Stimulated activated CD4-positive, alpha-beta T cell treated with anti-CD3 and anti-CD28 coated beads, TNF-alpha, amount 100 ng/mL, for 1 hour (primary cell): Measurements from ENCODE around the gene RBL1.
"Not testable (repeated sequence)": the region's sequence is repeated elsewhere in the genome, so short reads cannot be mapped to it uniquely, and the experiment has no call there.

Experiments used
- DNase-seq, 3 donors: peaks; one replicate each; pipeline ENCODE4 v3.0.0-alpha.2; 2020; ENCODE audit warnings: low read depth in 3 of 3, low spot score in 1 of 3

RBL1 gene, protein sequence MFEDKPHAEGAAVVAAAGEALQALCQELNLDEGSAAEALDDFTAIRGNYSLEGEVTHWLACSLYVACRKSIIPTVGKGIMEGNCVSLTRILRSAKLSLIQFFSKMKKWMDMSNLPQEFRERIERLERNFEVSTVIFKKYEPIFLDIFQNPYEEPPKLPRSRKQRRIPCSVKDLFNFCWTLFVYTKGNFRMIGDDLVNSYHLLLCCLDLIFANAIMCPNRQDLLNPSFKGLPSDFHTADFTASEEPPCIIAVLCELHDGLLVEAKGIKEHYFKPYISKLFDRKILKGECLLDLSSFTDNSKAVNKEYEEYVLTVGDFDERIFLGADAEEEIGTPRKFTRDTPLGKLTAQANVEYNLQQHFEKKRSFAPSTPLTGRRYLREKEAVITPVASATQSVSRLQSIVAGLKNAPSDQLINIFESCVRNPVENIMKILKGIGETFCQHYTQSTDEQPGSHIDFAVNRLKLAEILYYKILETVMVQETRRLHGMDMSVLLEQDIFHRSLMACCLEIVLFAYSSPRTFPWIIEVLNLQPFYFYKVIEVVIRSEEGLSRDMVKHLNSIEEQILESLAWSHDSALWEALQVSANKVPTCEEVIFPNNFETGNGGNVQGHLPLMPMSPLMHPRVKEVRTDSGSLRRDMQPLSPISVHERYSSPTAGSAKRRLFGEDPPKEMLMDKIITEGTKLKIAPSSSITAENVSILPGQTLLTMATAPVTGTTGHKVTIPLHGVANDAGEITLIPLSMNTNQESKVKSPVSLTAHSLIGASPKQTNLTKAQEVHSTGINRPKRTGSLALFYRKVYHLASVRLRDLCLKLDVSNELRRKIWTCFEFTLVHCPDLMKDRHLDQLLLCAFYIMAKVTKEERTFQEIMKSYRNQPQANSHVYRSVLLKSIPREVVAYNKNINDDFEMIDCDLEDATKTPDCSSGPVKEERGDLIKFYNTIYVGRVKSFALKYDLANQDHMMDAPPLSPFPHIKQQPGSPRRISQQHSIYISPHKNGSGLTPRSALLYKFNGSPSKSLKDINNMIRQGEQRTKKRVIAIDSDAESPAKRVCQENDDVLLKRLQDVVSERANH

DNA sequence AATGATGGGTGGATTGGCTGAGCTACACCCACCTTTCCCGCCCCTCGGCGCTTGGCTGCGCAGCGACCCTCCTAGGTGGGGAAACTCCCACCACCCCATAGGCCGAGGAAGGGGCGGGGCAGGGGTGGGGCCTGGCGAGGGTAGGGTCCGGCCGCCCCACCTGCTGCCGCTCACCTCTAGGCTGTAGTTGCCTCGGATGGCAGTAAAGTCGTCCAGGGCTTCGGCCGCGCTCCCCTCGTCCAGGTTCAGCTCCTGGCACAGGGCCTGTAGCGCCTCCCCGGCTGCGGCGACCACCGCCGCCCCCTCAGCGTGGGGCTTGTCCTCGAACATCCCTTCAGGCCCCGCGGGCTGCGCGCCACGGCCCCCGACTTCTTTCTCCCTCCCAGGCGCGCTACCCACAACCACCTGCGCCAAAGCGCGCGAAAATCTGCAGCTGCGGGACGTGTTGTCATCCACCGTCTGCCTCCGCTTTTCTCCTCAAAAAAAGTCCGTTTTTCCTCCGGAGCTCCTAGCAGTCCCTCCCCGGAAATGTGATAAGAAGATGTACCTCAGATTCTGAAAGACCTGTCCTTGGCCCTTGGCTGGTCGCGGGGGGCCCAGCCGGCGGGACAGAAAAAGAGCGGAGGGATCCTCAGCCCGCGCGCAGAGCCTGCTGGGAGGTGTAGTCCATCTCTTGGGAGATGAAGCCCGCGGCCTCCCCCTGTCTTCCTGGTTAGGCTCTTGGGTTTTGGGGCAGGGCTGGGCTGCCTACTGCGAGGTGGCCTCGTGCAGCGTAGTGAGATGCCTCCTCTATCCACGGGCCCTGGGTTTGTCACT, at the start of gene RBL1:
TSS of gene RBL1 (minus strand) at position 399 of the 816 bp plus-strand sequence. CDS start at position 330, 69 bp downstream.
- peak; percentile 57 to 75 (median 62) for DNase-seq

DNA sequence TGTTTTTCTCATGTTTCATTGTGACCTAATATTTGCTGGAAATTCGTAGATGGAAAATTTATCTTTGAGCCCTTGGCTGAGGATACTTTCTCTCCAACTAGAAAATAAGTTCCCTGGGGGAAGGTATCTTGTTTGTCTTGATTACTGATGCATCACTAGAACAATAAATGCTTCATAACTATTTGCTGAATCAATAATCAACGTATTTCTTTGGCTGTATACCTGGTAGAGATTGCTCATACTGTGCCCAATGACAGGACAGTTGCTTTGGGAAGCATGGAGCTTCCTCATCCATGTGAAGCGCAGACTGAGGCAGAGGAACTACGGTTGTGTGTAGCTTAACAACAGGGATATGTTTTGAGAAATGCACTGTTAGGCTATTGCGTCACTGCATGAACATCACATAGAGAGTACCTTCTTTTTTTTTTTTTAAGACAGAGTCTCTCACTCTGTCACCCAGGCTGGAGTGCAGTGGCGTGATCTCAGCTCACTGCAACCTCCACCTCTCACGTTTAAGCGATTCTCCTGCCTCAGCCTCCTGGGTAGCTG, 49.1 kb upstream of the RBL1 start:
- DNase-seq, result no peak

DNA sequence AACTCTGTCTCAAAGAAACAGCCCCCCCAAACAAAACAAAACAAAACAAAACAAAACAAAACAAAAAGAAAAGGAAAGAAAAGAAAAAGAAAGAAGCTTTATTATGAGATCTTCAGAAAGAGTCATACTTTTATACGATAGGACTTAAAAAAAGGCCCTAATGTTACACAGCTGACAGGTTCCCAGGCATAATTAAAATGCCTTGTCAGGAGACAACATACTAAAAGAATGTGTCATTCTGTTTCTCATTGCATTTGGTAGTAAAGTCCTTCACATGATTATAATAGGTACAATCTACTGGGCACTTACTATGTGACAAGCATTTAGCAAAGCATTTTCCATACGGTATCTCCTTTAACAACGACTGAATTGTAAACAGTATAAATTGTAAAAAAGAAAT, 46.9 kb upstream of the RBL1 start:
- DNase-seq, result no peak

DNA sequence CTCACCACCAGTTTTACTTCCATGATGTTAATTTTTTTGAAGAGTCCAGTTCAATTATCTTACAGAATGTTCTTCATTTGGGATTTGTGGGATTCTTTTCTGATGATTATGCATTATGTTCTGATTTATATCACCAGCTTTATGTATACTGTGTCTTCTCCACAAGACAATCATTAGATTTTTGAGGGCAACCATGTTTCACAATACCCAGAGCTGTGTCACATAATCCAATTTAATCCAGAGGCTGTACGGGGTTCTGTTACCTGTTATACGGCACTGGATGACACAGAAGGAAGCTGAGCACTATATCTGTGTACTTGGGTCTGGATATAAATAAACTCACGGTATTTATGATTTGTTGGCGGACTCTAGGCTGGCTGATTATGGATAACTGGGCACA, 41.8 kb upstream of the RBL1 start:
- no peak for DNase-seq

DNA sequence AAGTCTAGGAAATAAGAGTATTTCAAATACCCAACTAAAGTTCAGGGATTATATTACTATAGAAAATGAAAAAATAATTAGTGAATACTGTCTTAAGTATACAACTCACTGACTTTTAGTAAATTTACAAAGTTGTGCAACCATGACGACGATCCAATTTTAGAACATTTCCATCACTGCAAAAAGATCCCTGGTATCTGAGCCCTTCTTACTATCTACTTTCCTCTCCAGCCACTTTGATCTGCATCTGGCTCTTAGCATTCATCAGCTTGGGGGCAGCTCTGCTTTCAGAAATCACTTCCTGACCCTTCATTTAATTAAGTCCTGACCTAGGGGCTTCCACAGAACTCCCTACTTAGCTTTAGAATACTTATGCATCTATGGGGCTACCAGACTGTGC, 38.2 kb upstream of the RBL1 start:
- DNase-seq, result no peak

DNA sequence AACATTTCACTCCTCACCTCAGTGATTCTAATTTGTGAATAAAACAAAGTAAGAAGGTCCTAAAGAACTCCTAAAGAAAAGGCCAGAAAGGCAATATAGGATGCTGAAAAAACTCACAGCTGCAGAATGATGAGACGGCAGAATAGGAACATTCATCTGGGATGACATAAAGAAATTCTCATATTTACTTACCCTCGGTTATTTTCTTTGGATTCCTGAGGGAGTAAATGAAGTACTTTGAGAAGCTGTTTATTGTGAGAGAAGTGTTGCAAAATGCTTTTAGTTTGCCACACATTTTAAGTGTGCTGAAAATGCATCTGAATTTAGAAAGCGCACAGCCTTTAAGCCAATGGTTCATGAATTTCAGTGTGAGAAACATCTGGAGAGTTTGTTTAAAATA, 35.7 kb upstream of the RBL1 start:
- no peak for DNase-seq

DNA sequence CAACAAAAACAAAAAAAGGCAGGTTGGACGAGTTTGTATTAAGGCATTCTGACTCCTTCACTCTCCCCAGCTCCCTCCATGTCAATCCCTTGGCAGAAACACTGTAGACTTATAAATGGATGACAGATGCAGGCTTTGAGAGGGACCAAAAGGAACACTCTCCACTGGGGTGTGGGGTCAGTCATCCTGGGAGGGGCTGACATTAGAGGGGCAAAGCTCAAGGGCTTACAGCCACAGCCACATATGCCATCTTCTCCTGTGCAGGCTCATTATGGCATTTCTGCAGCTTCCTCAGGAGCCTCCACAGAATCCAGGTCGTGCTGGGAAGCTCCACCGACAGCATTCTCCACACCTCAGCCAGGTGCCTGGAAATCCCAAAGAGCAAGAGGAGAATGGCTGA, 33.0 kb upstream of the RBL1 start:
- DNase-seq, result no peak

DNA sequence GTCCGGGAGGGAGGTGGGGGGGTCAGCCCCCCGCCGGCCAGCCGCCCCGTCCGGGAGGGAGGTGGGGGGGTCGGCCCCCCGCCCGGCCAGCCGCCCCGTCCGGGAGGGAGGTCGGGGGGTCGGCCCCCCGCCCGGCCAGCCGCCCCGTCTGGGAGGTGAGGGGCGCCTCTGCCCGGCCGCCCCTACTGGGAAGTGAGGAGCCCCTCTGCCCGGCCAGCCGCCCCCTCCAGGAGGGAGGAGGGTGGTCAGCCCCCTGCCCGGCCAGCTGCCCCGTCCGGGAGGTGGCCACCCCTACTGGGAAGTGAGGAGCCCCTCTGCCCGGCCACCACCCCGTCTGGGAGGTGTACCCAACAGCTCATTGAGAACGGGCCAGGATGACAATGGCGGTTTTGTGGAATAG, 30.5 kb upstream of the RBL1 start:
- not testable (repeated sequence) for DNase-seq

DNA sequence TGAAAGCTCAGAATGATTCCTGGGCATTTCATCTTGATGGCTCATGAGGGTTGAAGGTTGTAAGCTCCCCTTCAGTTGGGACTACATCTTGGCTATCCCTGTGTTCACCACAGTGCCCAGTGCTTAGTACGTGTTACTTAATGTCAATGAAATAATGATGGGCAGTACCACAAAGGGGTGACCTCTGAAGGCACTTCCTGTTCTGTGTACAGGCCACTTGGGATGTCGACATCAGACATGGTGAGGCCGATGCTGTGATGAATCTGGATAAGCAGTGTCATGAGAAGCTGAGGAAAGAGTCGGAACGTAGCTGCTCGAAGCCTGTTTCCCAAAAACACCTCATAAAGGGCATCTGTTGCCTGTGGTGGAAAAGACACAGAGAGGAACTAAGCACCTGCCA, 27.6 kb upstream of the RBL1 start:
- no peak for DNase-seq

DNA sequence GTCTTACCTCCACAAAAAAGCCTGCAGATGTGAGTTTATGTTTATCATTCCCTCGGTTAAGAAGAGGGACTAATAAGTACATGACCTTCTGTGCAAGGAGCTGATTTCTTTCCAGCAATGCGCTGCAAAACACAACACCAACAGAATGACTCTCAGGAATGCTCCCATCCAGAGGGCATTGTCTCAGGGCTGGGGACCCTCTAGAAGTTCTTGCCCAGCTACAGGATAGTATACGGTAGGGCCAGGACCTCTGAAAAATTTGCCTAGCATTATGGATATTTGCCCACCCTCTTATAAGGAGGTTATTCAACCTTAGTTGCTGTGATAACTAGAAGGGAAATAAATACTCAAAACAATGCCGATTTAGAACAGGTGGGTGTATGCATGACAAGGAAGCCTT, 24.7 kb upstream of the RBL1 start:
- no peak for DNase-seq

DNA sequence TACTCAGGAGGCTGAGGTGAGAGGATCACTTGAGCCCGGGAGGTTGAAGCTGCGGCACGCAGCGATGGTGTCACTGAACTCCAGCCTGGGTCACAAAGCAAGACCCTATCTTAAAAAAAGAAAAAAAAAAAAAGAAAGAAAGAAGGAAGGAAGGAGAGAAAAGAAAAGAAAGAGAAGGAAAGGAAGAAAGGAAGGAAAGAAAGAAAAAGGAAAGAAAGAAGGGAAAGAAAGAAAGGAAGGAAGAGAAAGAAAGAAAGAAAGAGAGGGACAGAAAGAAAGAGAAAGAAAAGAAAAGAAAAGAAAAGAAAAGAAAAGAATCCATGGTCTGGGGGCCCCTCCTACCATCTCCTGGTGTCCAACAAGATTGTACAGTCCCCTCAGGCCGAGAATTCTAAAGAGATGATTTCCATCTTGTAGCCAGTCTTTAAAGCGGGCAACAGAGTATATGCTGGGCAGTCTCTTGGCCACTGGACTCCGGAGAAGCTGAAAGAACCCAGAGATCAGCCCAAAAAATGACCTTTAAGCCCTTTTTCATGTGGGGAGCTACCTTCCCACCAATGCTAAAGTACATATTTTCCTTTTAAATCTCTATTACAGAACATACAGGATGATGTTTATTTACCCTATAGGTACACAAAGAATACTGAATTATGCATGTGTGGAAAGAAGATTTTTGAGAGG, 23.7 kb upstream of the RBL1 start:
- DNase-seq, result no peak

DNA sequence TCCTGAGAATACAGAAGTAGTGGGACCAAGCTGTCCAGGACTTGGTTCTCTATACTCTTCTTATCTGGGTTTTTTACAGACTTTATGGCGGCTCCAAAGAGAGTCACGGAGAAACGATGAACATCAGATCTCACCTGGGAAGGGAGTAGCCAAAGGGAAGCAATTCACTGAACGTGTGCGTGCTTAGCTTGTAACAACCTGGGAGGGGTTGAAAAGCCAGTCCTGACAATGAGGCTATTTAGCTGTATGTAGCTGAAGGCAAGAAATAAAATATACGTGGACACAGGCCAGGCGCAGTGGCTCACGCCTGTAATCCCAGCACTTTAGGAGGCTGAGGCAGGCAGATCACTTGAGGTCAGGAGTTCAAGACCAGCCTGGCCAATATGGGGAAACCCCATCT, 18.2 kb upstream of the RBL1 start:
- DNase-seq, result no peak

DNA sequence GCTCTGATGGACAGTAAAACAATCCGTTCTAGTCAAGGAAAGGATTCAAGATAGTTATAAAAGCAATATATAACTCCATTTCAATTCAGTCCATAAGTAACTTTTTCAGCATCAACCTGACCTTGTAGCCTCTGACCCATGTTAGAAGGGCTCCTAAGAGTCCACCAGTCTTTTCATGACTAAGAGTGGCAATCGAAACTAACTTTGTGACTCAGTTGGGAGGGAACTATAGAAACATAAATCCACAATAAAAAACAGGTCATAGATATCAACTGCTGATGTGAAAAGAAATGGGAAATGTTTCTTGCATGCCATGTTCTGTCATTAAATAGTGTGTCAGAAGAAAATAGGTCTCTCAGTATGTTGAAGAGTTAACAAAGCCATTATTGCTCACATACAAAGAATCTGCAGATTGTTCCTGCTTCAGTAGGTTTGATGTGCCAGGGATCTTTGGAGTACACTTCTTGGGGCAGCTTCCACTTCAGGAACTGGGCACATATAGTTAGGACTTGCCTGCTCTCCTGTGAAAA, 16.2 kb upstream of the RBL1 start:
- DNase-seq, result no peak

DNA sequence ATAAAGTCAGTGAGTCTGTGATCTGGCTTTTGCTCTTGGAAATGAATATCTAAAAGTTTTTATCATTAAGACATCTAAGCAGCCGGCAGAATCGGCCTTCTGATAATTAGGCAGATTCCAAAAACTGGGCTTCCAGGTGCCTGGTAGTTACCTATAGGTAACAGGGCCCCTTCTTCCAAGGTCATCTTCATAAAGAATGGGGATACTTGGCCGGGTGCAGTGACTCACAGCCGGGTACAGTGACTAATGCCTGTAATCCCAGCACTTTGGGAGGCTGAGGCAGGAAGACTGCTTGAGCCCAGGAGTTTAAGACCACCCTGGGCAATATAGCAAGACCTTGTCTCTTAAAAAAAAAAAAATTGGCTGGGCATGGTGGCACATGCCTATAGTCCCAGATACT, 12.9 kb upstream of the RBL1 start:
- DNase-seq, result no peak

DNA sequence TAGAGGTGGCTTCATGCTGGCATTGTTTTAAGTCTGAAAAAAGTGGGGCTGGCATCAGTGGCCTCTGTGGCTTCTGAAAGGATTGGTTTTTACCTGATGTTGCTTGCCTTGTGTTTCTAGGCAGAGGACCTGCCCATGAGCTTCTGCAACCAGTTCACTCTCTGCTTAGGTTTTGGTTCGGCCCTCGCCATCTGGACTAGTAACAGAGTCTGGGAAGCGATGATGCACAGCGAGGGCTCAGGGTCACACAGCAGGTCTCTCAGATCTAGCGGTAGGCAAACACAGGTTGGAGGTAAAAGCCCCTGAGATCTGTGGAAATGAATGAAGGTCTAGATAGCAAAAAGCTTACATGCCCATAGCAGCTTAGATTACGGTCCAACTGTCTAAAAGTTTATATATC, 6.8 kb upstream of the RBL1 start:
- no peak for DNase-seq

DNA sequence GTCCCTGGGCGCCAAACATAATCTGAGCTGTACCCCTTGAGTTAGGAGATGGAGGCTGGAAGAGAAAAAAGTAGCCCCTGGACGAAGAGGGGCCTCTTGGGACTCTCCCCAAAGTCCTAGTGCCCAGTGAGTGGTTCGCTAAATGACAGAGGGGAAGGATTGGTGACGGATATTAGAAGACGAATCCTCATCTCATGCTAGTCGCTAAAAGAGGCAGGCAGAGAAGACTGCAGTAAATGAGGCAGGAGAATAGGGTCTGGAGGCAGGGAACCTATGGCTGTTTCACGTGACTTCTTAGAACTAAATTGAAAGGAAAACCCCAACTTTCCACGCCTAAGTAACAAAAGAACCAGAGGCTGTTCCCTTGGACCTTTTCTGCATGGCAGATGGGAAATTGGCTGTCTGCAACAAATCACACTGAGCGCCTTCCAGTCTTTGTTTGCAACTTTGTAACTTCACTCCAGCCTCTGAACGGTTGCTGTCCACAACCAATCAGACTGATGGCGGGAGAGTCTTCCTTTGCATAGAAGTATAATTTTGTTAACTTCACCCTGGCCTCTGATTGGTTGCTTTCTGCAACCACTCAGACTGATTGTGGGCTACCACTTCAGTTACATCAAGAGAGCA, 731 bp upstream of the RBL1 start:
- no peak for DNase-seq

DNA sequence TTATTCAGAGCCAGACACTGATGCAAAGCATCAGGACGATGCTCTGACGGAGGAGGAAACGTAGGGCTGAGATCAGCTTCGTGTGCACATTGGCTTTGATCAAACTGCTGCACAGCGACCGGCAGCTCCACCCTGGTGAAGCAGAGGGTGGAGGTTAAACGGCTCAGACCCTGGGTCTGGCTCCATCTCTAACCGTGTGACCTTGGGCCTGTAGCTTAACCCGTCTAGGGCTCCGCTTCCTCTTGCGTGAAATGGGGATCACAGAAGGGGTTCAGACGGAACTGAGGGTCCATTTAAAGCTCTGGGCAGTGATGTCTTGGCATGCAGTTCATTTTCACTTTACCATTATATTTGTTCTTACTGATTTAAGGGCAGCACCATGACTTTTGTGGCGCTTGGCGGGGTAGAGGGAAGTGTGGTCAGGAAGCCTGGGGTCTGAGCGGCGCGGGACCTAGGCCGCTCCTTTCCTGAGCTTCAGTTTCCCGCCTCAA, 644 bp downstream of the RBL1 start:
- peak in 1 of 3 donors; percentile 16 for DNase-seq

DNA sequence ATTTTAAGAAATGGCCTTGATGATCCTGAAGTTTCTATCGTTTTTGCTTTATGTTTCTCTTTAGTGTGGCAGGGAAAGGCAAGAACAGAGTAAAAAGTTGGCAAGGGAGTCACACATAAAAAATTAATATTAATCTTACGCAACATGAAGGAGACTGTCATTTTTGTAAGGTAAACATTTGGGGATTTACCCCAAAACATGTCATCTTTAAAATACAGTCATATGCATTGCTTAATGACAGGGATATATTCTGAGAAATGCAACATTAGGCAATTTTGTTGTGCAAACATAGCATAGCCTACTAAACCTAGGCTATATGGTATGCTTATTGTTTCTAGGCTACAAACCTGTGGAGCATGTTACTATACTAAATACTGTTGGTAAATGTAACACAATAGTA, 5.4 kb downstream of the RBL1 start:
- DNase-seq, result no peak

DNA sequence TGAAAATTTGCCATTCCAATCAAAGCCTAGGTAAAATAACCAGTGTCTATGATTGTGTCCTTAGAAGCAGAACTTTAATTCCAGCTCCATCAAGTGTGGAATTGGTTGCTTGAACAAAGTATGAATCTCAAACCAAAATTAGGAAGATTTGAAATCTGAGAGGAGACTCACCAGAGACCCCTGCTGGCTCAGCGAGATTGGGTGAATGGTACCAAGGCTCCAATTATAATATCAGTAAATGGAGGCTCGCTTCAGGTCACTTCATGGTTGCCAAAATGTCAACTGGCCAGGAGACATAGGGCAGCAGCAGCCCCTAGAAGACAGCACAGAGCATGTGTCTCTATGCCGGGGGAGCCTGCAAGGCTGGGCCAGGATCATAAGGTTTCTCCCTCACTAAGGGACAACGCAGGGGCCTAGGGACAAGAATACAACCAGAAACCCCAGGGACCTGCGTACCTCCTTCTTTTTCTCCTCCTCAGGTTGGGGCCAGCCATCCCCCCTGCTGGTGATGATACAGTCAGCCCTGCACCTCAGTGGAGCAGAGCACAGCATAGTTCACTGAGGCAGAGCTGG, 14.0 kb downstream of the RBL1 start:
- peak in 1 of 3 donors; percentile 16 for DNase-seq
